Measurements from ENCODE around the gene PER3. TPM values are rescaled to one million over a fixed set of nuclear protein-coding genes. Genes with fewer than 3 reads are reported as not detected.

PER3 gene
- total RNA-seq, 4 donors from 2014 or later: 3.8 to 23.9 (median 12.9) TPM

GRCh38 chr1:7813677-7814373 is 29.7 kb downstream of the PER3 start:
- no peak for DNase-seq
- in situ Hi-C loops (cut with MboI; ENCODE audit: low pct_ligation_motif_present in 1 of 4, low pct_unique_long_range_greater_than_20kb in 1 of 4, low sequenced_read_pairs in 3 of 4): no loop called here
- TF ChIP-seq CTCF (IDR thresholded peaks at IDR 0.05) (no peak), EP300 (IDR thresholded peaks at IDR 0.05; ENCODE audit: low read depth) (no peak), POLR2A (IDR thresholded peaks at IDR 0.05) (no peak), POLR2AphosphoS5 (IDR thresholded peaks at IDR 0.05) (no peak)
- H3K27me3 ChIP-seq: no peaks in the 10 kb centered on the region
- H3K27ac ChIP-seq: no peak overlapping the region
- 90 to 93% methylated on average over 3 of the region's 3 CpGs for WGBS, 2 donors (ENCODE audit: low coverage in 1 of 2)
- H3K36me3 ChIP-seq: peaks cover 0 to 39% (median 12%) of the 10 kb centered on the region in 4 donors
- no peaks in the 10 kb centered on the region for H3K4me1 ChIP-seq
- H3K9me3 ChIP-seq: peaks cover 8 to 13% of the 10 kb centered on the region in 2 donors
- intact Hi-C loops (cut with DNase I; ENCODE audit: low total_unique reads): no loop called here
- H3K4me3 ChIP-seq: no peak overlapping the region

DNA sequence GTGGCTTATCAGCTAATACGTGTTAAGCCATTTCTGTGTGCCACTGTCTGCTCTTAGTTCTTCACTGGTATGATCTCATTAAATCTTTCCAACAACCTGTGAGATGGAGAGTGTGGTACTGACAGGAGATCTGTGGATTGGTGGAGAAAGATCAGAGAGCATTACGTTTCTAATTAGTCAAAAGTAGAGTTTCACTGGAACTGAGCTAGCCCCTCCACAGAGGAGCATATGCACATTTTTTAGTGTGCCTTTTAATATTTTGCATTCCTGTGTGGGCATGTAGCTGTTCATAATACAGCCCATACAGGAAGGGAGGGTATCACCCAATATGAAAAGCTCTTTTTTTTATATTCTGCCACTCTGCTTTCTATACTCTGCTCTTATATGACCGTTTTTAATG is 37.2 kb downstream of the PER3 start:
- in situ Hi-C loops (cut with MboI; ENCODE audit: low pct_ligation_motif_present in 1 of 4, low pct_unique_long_range_greater_than_20kb in 1 of 4, low sequenced_read_pairs in 3 of 4) (no loop called here), intact Hi-C loops (cut with DNase I; ENCODE audit: low total_unique reads) (loop anchor here (2.0 kb wide), 1 partner anchor 24 kb away; no protein-coding TSS in a partner anchor)
- H3K4me3 ChIP-seq: no peak overlapping the region
- WGBS, 2 donors (ENCODE audit: low coverage in 1 of 2): 79 to 86% methylated on average over 3 of the region's 3 CpGs
- no peaks in the 10 kb centered on the region for H3K9me3 ChIP-seq
- H3K27ac ChIP-seq: no peak overlapping the region
- H3K36me3 ChIP-seq: peaks cover 0 to 23% (median 4%) of the 10 kb centered on the region in 4 donors
- no peaks in the 10 kb centered on the region for H3K27me3 ChIP-seq
- H3K4me1 ChIP-seq: no peaks in the 10 kb centered on the region
- TF ChIP-seq POLR2A (IDR thresholded peaks at IDR 0.05) (no peak), EP300 (IDR thresholded peaks at IDR 0.05; ENCODE audit: low read depth) (no peak), CTCF (IDR thresholded peaks at IDR 0.05) (no peak), POLR2AphosphoS5 (IDR thresholded peaks at IDR 0.05) (no peak)
- DNase-seq: no peak

DNA sequence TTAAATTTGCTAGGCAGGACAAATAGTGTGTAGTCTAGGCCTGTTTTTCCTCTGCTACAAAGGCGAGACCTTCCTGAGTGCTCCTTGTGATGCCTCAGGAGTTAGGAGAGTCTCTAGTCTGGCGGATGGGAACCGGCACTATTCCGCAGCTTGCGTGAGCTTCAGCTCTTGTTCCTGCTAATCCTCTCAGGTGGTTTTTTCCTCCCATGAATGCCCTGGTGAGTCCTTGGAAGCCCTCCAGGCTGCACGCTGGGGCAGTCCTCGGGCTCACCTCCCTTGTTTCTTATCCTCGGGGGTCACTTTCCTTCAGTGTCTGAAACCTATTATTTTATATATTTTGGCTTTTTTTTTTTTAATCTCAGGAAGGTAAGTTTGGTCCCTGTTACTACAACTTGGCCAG is 40.6 kb downstream of the PER3 start:
- WGBS, 2 donors (ENCODE audit: low coverage in 1 of 2): 87 to 92% methylated on average over 2 to 8 of the region's 8 CpGs
- Histone ChIP-seq H3K27me3 (no peaks in the 10 kb centered on the region), H3K4me3 (no peak overlapping the region), H3K9me3 (no peaks in the 10 kb centered on the region), H3K27ac (no peak overlapping the region), H3K36me3 (peaks cover 0 to 18% (median 8%) of the 10 kb centered on the region in 4 donors), H3K4me1 (peaks cover 0 to 6% (median 2%) of the 10 kb centered on the region in 4 donors)
- in situ Hi-C loops (cut with MboI; ENCODE audit: low pct_ligation_motif_present in 1 of 4, low pct_unique_long_range_greater_than_20kb in 1 of 4, low sequenced_read_pairs in 3 of 4) (no loop called here), intact Hi-C loops (cut with DNase I; ENCODE audit: low total_unique reads) (no loop called here)
- TF ChIP-seq POLR2A (IDR thresholded peaks at IDR 0.05) (no peak), CTCF (IDR thresholded peaks at IDR 0.05) (no peak), EP300 (IDR thresholded peaks at IDR 0.05; ENCODE audit: low read depth) (no peak)
- DNase-seq: no peak

GRCh38 chr1:7826363-7826762 is 42.3 kb downstream of the PER3 start:
- Histone ChIP-seq H3K36me3 (peaks cover 0 to 22% (median 5%) of the 10 kb centered on the region in 4 donors), H3K4me3 (peak overlapping the region in 3 of 4 donors; percentile 20 to 33 (median 32)), H3K27ac (no peak overlapping the region), H3K4me1 (peaks cover 0 to 6% (median 2%) of the 10 kb centered on the region in 4 donors), H3K9me3 (no peaks in the 10 kb centered on the region), H3K27me3 (no peaks in the 10 kb centered on the region)
- intact Hi-C loops (cut with DNase I; ENCODE audit: low total_unique reads): no loop called here
- TF ChIP-seq POLR2AphosphoS5 (IDR thresholded peaks at IDR 0.05) (no peak), POLR2A (IDR thresholded peaks at IDR 0.05) (no peak), CTCF (IDR thresholded peaks at IDR 0.05) (no peak), EP300 (IDR thresholded peaks at IDR 0.05; ENCODE audit: low read depth) (no peak)
- in situ Hi-C loops (cut with MboI; ENCODE audit: low pct_ligation_motif_present in 1 of 4, low pct_unique_long_range_greater_than_20kb in 1 of 4, low sequenced_read_pairs in 3 of 4): no loop called here
- DNase-seq: no peak
- WGBS, 2 donors (ENCODE audit: low coverage in 1 of 2): 56 to 77% methylated on average over 2 to 7 of the region's 7 CpGs
